ENCODE measurements around the gene ARHGEF33.

DNA sequence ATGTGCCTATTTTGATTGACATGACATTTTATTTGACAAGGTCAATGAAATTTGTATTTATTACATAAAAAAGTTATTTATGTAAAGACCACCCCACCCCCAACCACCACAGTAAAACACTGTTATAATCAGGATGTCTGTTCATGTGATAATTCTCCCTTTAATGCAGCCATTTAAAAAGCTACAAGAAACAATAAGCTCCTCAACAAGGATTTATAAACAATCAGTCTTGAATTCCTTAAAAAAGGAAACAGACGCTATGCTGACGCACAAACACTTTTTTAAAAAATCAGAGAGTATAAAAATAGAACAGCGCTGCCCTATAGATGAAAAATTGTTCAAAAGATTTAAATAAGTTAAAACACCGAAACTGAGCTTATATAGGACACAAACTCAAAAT, 129.0 kb downstream of the ARHGEF33 start:
- TF ChIP-seq, protein P1, sequence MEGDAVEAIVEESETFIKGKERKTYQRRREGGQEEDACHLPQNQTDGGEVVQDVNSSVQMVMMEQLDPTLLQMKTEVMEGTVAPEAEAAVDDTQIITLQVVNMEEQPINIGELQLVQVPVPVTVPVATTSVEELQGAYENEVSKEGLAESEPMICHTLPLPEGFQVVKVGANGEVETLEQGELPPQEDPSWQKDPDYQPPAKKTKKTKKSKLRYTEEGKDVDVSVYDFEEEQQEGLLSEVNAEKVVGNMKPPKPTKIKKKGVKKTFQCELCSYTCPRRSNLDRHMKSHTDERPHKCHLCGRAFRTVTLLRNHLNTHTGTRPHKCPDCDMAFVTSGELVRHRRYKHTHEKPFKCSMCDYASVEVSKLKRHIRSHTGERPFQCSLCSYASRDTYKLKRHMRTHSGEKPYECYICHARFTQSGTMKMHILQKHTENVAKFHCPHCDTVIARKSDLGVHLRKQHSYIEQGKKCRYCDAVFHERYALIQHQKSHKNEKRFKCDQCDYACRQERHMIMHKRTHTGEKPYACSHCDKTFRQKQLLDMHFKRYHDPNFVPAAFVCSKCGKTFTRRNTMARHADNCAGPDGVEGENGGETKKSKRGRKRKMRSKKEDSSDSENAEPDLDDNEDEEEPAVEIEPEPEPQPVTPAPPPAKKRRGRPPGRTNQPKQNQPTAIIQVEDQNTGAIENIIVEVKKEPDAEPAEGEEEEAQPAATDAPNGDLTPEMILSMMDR (IDR thresholded peaks at IDR 0.05; ENCODE audit: insufficient read depth, low read length, poor library complexity, severe bottlenecking) = no peak
- TF ChIP-seq EZH2phosphoT487 (conservative IDR thresholded peaks at IDR 0.05; ENCODE audit: low read length) = no peak
